ENCODE measurements around the gene BCLAF1. TPM values are rescaled to one million over a fixed set of nuclear protein-coding genes. Genes with fewer than 3 reads are reported as not detected.
A peak's percentile ranks its signal among the peaks of the same experiment; 100 is the strongest.

The BCLAF1 gene
- polyA plus RNA-seq (2012; ENCODE audit: insufficient read depth, insufficient read length): 112 TPM

GRCh38 chr6:136289579-136290409 is at the start of gene BCLAF1:
BCLAF1 (minus strand) TSS chr6:136289846; CDS start chr6:136279866, 9,980 bp downstream.
- H3K4me3 ChIP-seq (ENCODE audit: low read length): peak within 1 kb of the TSS; percentile 99
- peak; percentile 98 for DNase-seq (ENCODE audit: low read depth, low spot score)

- no peak for DNase-seq (ENCODE audit: low read depth, low spot score)
- no peak overlapping the region for H3K4me3 ChIP-seq (ENCODE audit: low read length)
Observed at GRCh38 chr6:136338486-136338885, 48.8 kb upstream of the BCLAF1 start.

GRCh38 chr6:136337606-136338005 is 48.0 kb upstream of the BCLAF1 start:
- no peak overlapping the region for H3K4me3 ChIP-seq (ENCODE audit: low read length)
- no peak for DNase-seq (ENCODE audit: low read depth, low spot score)

- DNase-seq (ENCODE audit: low read depth, low spot score): no peak
- H3K4me3 ChIP-seq (ENCODE audit: low read length): no peak overlapping the region
Observed at GRCh38 chr6:136337121-136337520, 47.5 kb upstream of the BCLAF1 start.

- DNase-seq (ENCODE audit: low read depth, low spot score): no peak
- H3K4me3 ChIP-seq (ENCODE audit: low read length): no peak overlapping the region
Observed at GRCh38 chr6:136335736-136336363, 46.2 kb upstream of the BCLAF1 start.

GRCh38 chr6:136334853-136335252 is 45.2 kb upstream of the BCLAF1 start:
- H3K4me3 ChIP-seq (ENCODE audit: low read length): no peak overlapping the region
- DNase-seq (ENCODE audit: low read depth, low spot score): peak; percentile 10

- DNase-seq (ENCODE audit: low read depth, low spot score): no peak
- no peak overlapping the region for H3K4me3 ChIP-seq (ENCODE audit: low read length)
Observed at GRCh38 chr6:136334465-136334846, 44.8 kb upstream of the BCLAF1 start.

- DNase-seq (ENCODE audit: low read depth, low spot score): no peak
- no peak overlapping the region for H3K4me3 ChIP-seq (ENCODE audit: low read length)
Observed at GRCh38 chr6:136333824-136334464, 44.3 kb upstream of the BCLAF1 start.

- no peak for DNase-seq (ENCODE audit: low read depth, low spot score)
- H3K4me3 ChIP-seq (ENCODE audit: low read length): no peak overlapping the region
Observed at GRCh38 chr6:136331461-136331860, 41.8 kb upstream of the BCLAF1 start.

GRCh38 chr6:136330634-136331033 is 41.0 kb upstream of the BCLAF1 start:
- DNase-seq (ENCODE audit: low read depth, low spot score): no peak
- no peak overlapping the region for H3K4me3 ChIP-seq (ENCODE audit: low read length)

- no peak for DNase-seq (ENCODE audit: low read depth, low spot score)
Observed at GRCh38 chr6:136326038-136326553, 36.5 kb upstream of the BCLAF1 start.

GRCh38 chr6:136324686-136325380 is 35.2 kb upstream of the BCLAF1 start:
- no peak overlapping the region for H3K4me3 ChIP-seq (ENCODE audit: low read length)
- DNase-seq (ENCODE audit: low read depth, low spot score): no peak

More at GRCh38 chr6:136326038-136326553, 36.5 kb upstream of the BCLAF1 start:
- H3K4me3 ChIP-seq (ENCODE audit: low read length): no peak overlapping the region

GRCh38 chr6:136323431-136324112 is 33.9 kb upstream of the BCLAF1 start:
- DNase-seq (ENCODE audit: low read depth, low spot score): no peak
- no peak overlapping the region for H3K4me3 ChIP-seq (ENCODE audit: low read length)

- DNase-seq (ENCODE audit: low read depth, low spot score): no peak
- no peak overlapping the region for H3K4me3 ChIP-seq (ENCODE audit: low read length)
Observed at GRCh38 chr6:136319732-136320131, 30.1 kb upstream of the BCLAF1 start.

- no peak for DNase-seq (ENCODE audit: low read depth, low spot score)
- no peak overlapping the region for H3K4me3 ChIP-seq (ENCODE audit: low read length)
Observed at GRCh38 chr6:136318676-136319075, 29.0 kb upstream of the BCLAF1 start.

- no peak for DNase-seq (ENCODE audit: low read depth, low spot score)
- no peak overlapping the region for H3K4me3 ChIP-seq (ENCODE audit: low read length)
Observed at GRCh38 chr6:136317971-136318370, 28.3 kb upstream of the BCLAF1 start.

- H3K4me3 ChIP-seq (ENCODE audit: low read length): no peak overlapping the region
- peak; percentile 51 for DNase-seq (ENCODE audit: low read depth, low spot score)
Observed at GRCh38 chr6:136317021-136317694, 27.5 kb upstream of the BCLAF1 start.

GRCh38 chr6:136315594-136315993 is 25.9 kb upstream of the BCLAF1 start:
- H3K4me3 ChIP-seq (ENCODE audit: low read length): no peak overlapping the region
- DNase-seq (ENCODE audit: low read depth, low spot score): no peak

Data from Jurkat, Clone E6-1 (cell line).